Neutrophil (primary cell): Measurements from ENCODE around the gene NBL1.

Experiments used
- H3K27ac ChIP-seq: fragments of 200-600 bp; sonication (generic); 2 replicates; pipeline ENCODE4 v1.5.1; 2016; ENCODE audit warnings: mild to moderate bottlenecking, moderate library complexity
- H3K27me3 ChIP-seq: fragments of 200-600 bp; sonication (generic); 2 replicates; pipeline ENCODE4 v1.6.0; 2016; ENCODE audit warnings: mild to moderate bottlenecking
- H3K36me3 ChIP-seq: fragments of 200-600 bp; sonication (generic); 2 replicates; pipeline ENCODE4 v1.5.1; 2017
- H3K4me1 ChIP-seq, 2 experiments: fragments of 200-600 bp in 1 of 2; sonication (generic) in 1 of 2; 1 replicate in 1 of 2; 2 replicates in 1 of 2; pipeline versions ENCODE4 v1.5.1 to v1.6.1; 2013 to 2016; ENCODE audit warnings: low read depth in 1 of 2, low read length in 1 of 2, mild to moderate bottlenecking in 1 of 2, moderate library complexity in 1 of 2; ENCODE audit not compliant: control insufficient read depth in 1 of 2, insufficient read depth in 1 of 2
- H3K4me3 ChIP-seq, 2 experiments: fragments of 200-600 bp in 1 of 2; sonication (generic) in 1 of 2; 1 replicate in 1 of 2; 2 replicates in 1 of 2; pipeline ENCODE4 v1.5.1; 2013 to 2016; ENCODE audit warnings: low read depth in 1 of 2, low read length in 1 of 2, mild to moderate bottlenecking in 1 of 2, moderate library complexity in 1 of 2
- H3K9me3 ChIP-seq: fragments of 200-600 bp; sonication (generic); 2 replicates; pipeline ENCODE4 v1.5.1; 2016
- TF ChIP-seq, protein P1 (sequence below): fragments of 200-600 bp; sonication (generic); IDR thresholded peaks from 2 replicates; pipeline ENCODE4 v1.5.1; 2016; ENCODE audit warnings: antibody characterized with exemption

Gene NBL1

DNA sequence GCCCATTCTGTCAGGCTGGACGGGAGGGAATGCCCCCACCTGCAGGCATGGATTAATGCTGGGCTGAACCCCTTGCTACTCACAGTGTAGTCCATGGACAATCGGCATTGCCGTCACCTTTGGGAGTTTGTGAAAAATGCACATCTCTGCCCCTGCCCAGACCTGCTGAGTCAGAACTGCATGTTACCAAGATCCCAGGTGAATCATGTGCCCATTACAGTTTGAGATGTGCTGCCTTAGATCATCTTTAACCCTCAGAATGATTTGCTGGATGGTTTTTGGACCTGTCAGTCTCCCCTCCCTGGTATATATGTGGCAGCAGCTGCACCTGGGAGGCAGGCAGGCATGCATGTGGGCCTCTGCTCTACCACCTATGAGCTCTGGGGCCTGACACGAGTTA, 35.6 kb downstream of the NBL1 start:
- Histone ChIP-seq H3K4me3 (no peak overlapping the region), H3K9me3 (no peaks in the 10 kb centered on the region), H3K27ac (no peak overlapping the region), H3K4me1 (no peaks in the 10 kb centered on the region), H3K27me3 (peaks cover 14% of the 10 kb centered on the region), H3K36me3 (peaks cover 7% of the 10 kb centered on the region)
- TF ChIP-seq, protein P1, sequence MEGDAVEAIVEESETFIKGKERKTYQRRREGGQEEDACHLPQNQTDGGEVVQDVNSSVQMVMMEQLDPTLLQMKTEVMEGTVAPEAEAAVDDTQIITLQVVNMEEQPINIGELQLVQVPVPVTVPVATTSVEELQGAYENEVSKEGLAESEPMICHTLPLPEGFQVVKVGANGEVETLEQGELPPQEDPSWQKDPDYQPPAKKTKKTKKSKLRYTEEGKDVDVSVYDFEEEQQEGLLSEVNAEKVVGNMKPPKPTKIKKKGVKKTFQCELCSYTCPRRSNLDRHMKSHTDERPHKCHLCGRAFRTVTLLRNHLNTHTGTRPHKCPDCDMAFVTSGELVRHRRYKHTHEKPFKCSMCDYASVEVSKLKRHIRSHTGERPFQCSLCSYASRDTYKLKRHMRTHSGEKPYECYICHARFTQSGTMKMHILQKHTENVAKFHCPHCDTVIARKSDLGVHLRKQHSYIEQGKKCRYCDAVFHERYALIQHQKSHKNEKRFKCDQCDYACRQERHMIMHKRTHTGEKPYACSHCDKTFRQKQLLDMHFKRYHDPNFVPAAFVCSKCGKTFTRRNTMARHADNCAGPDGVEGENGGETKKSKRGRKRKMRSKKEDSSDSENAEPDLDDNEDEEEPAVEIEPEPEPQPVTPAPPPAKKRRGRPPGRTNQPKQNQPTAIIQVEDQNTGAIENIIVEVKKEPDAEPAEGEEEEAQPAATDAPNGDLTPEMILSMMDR, result no peak

DNA sequence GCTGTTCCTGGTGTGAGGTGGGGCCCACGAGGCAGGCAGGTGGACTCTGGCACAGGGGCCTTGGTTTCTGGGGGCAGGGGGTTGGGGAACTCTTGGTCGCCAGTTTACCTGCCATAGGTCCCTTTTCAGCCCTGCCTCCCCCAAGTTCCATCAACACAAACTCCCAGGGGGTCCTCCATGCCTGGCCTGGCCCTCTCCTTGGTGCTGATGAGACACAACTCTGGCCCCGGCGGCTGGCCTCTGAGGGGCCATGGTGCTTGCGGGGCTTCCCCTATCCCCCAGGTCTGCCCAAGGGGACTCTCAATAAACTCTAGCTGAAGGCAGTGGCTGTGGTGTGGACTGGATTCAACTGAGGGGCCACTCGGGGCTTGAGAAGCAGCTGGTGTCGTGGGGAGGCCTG, 36.5 kb downstream of the NBL1 start:
- H3K4me3 ChIP-seq, result no peak overlapping the region
- H3K27ac ChIP-seq, result no peak overlapping the region
- H3K4me1 ChIP-seq, result no peaks in the 10 kb centered on the region
- TF ChIP-seq, protein P1, result no peak
- H3K36me3 ChIP-seq, result peaks cover 7% of the 10 kb centered on the region
- H3K27me3 ChIP-seq, result peaks cover 14% of the 10 kb centered on the region
- no peaks in the 10 kb centered on the region for H3K9me3 ChIP-seq

DNA sequence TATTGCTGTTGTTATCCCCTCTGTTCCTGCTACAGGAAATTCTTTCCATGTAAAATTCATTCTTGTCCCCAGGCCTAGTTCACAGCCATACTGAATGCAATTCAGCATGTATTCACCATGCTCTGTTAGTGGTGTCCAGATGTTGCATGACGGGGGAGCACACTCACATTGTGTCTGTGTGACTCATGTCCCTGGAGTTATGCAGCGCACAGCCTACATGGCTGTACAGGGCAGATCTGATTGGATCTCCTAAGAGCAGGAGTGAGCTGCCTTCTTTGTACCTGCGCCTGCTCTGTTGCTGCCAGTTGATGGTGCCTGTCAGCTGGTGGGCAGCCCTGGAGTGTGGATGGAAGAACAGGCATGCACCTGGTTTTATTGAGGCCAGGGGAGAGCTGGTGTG, 38.1 kb downstream of the NBL1 start:
- peaks cover 3% of the 10 kb centered on the region for H3K27me3 ChIP-seq
- H3K4me1 ChIP-seq, result no peaks in the 10 kb centered on the region
- no peaks in the 10 kb centered on the region for H3K9me3 ChIP-seq
- TF ChIP-seq, protein P1, result no peak
- no peak overlapping the region for H3K27ac ChIP-seq
- peaks cover 7% of the 10 kb centered on the region for H3K36me3 ChIP-seq
- H3K4me3 ChIP-seq, result no peak overlapping the region

DNA sequence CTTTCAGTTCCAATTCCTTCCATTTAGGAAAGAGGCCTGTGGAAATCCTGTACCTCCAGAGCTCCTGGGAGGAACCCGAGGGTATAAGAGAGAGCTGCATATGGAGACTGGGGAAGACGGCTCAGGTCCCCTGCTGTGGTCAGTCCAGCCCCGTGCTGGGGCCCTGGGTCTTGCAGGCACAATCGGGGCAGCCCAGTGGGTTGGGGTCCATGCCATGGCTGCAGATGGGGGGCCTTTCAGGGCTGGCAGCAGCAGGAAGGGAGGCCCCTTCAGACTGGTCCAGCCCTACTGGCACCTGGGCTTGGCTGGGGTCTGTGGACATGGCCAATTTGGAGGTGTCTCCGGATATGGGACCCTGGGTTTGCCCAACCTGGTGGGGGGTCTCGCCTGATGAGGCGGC, 38.8 kb downstream of the NBL1 start:
- Histone ChIP-seq H3K4me1 (no peaks in the 10 kb centered on the region), H3K4me3 (no peak overlapping the region), H3K27ac (no peak overlapping the region), H3K27me3 (no peaks in the 10 kb centered on the region), H3K9me3 (no peaks in the 10 kb centered on the region), H3K36me3 (peaks cover 7% of the 10 kb centered on the region)
- TF ChIP-seq, protein P1, result no peak

DNA sequence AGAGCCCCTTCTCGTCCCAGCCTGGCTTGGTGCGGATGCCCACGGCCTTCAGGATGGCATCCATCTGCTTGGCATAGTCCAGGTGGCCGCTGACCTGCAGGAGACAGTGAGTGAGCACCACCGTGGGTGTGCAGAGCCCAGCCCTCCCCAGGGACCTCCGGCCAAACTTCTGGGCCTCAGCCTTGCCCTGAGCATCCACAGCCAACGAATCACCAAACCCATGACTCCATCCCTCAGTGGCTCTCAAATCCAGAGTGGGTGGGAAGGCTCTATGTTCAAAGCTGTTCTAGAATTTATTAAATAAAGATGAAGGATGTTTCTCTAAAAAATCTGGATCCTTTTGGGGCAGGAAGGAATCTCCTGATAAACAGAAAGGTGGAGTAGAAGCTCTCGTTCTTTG, 39.2 kb downstream of the NBL1 start:
- no peak overlapping the region for H3K4me3 ChIP-seq
- H3K4me1 ChIP-seq, result no peaks in the 10 kb centered on the region
- H3K27me3 ChIP-seq, result no peaks in the 10 kb centered on the region
- TF ChIP-seq, protein P1, result no peak
- no peak overlapping the region for H3K27ac ChIP-seq
- H3K36me3 ChIP-seq, result peaks cover 9% of the 10 kb centered on the region
- no peaks in the 10 kb centered on the region for H3K9me3 ChIP-seq

DNA sequence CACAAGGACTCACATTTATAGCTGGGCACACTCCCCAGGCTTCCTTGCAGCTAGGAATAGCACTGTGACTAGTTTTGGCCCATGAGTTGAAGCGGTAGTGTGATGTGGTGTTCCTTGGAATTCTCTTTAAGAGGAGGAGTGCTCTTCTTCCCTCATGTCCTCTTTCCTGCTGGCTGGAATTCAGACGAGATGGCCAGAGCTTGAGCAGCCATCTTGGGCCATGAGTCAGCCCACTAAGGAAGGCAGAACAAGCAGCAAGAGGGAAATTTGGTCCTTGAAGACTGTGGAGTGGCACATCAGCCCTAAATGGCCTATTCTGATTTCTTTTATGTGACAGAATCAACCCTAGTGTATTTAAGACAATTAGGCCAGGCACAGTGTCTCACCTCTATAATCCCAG, 40.6 kb downstream of the NBL1 start:
- H3K27me3 ChIP-seq, result no peaks in the 10 kb centered on the region
- TF ChIP-seq, protein P1, result no peak
- no peak overlapping the region for H3K27ac ChIP-seq
- no peaks in the 10 kb centered on the region for H3K4me1 ChIP-seq
- H3K4me3 ChIP-seq, result no peak overlapping the region
- no peaks in the 10 kb centered on the region for H3K9me3 ChIP-seq
- peaks cover 14% of the 10 kb centered on the region for H3K36me3 ChIP-seq
